Measurements from ENCODE around the gene RDH13. TPM values are rescaled to one million over a fixed set of nuclear protein-coding genes. Genes with fewer than 3 reads are reported as not detected.

Gene RDH13
- polyA plus RNA-seq, 1 experiment = 6.1 TPM

DNA sequence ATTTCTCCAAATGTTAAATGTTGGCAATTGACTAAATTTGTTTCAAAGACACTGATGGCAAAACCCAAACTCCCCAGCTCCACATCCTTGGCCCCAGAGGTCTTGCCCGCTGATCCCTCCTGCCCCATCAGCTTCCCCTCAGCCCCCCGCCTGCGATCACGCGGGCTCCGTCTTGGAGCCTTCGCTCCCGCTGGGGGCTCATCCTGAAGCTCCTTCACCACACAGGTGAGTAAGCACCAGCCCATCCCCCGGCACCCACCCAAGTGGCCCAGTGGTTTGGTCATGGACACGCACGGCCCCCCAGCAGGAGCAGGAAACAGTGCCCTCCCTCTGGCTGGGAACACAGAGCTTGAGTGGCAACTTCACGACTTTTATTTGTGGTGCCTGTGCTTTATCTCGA is 27.6 kb upstream of the RDH13 start:
- CTCF ChIA-PET = interaction anchor here (4.3 kb wide), 1 partner anchor 10 kb away, joined by 40 read pairs; no protein-coding TSS in a partner anchor
- H3K36me3 ChIP-seq (ENCODE audit: control insufficient read depth, insufficient read depth, low read length) = peaks cover 20% of the 10 kb centered on the region
- TF ChIP-seq, protein P1, sequence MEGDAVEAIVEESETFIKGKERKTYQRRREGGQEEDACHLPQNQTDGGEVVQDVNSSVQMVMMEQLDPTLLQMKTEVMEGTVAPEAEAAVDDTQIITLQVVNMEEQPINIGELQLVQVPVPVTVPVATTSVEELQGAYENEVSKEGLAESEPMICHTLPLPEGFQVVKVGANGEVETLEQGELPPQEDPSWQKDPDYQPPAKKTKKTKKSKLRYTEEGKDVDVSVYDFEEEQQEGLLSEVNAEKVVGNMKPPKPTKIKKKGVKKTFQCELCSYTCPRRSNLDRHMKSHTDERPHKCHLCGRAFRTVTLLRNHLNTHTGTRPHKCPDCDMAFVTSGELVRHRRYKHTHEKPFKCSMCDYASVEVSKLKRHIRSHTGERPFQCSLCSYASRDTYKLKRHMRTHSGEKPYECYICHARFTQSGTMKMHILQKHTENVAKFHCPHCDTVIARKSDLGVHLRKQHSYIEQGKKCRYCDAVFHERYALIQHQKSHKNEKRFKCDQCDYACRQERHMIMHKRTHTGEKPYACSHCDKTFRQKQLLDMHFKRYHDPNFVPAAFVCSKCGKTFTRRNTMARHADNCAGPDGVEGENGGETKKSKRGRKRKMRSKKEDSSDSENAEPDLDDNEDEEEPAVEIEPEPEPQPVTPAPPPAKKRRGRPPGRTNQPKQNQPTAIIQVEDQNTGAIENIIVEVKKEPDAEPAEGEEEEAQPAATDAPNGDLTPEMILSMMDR (IDR thresholded peaks at IDR 0.05; ENCODE audit: insufficient read depth, low read depth, low read length) = no peak
- H3K4me3 ChIP-seq (ENCODE audit: low read depth, low read length) = no peak overlapping the region
- POLR2A ChIA-PET = no interaction called here
- no peak for DNase-seq (ENCODE audit: low read depth)
- peaks cover 6% of the 10 kb centered on the region for H3K27me3 ChIP-seq (ENCODE audit: control insufficient read depth, insufficient read depth, low read length)

DNA sequence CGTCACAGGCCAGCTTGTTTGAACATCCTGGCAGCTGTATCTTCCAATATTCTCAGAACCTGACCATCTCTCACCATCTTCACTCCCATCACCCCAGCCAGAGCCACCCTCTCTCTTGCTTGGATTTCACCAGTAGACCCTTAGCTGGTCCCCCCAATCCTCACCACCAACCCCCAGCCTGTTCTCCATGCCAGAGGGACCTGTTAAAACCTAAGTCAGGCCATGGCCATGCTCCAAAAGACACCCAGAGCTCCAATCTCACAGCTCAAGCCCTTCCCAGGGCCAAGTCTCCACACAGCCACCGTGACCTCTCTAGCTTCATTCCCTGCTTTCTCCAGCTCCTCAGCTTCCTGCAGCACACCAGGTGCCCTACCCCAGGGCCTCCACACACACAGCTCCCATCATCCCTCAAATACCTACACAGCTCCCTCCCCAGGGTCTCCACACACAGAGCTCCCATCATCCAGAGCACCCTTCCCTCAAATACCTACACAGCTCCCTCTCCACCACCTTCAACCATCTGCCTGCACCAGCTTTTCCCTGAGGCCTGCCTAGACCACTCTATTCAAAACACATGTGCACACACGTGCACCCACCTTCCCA is 26.5 kb upstream of the RDH13 start:
- H3K4me3 ChIP-seq (ENCODE audit: low read depth, low read length) = no peak overlapping the region
- peaks cover 15% of the 10 kb centered on the region for H3K36me3 ChIP-seq (ENCODE audit: control insufficient read depth, insufficient read depth, low read length)
- peaks cover 7% of the 10 kb centered on the region for H3K27me3 ChIP-seq (ENCODE audit: control insufficient read depth, insufficient read depth, low read length)
- ChIA-PET CTCF (interaction anchor here (0.5 to 4.3 kb wide), 10 partner anchors 9 to 1560 kb away, joined by 3 to 40 read pairs (median 4); no protein-coding TSS in a partner anchor), POLR2A (no interaction called here)
- no peak for DNase-seq (ENCODE audit: low read depth)
- TF ChIP-seq, protein P1 (IDR thresholded peaks at IDR 0.05; ENCODE audit: insufficient read depth, low read depth, low read length) = no peak

DNA sequence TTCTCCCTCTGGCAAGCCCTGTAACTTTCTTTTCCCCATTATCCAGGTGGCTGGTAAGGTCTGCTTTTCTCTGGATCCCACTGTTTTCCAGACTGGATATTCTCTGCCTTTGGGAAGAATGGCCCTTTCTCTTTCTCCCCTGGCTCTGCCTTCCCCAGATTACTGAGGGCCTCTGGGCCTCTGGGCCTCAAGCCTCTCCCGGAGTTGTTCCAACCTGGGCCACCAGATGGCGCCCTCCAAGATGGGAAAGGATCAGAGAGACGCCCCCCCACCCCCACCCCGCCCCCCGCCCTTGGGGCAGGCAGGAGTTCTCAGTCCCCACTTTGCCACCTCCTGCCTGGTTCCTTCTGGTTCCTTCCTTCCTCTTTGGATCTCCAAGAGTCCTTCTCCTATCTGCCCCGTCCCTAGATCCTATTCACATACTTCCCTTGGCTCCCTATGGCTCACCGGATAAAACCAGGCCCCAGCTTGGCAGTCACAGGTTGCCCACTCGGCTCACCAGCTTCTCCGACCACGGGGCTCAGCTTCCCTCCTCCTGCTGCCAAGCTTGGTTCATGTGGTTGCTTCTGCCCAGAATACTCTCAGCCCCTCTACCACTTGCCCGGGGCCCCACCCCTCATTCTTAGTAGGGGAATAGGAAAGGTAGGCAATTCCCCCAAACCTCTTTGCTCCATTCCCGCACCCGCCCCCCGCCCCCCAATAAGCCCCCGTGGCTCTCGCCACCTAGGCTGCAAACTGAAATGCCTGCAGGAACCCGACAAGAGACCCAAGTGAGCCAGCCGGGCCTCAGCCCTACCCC is 25.8 kb upstream of the RDH13 start:
- H3K4me3 ChIP-seq (ENCODE audit: low read depth, low read length) = no peak overlapping the region
- TF ChIP-seq, protein P1 (IDR thresholded peaks at IDR 0.05; ENCODE audit: insufficient read depth, low read depth, low read length) = peak; percentile 71
- H3K36me3 ChIP-seq (ENCODE audit: control insufficient read depth, insufficient read depth, low read length) = peaks cover 15% of the 10 kb centered on the region
- ChIA-PET CTCF (interaction anchor here (0.5 to 4.3 kb wide), 20 partner anchors 7 to 1559 kb away, joined by 3 to 40 read pairs (median 4); no protein-coding TSS in a partner anchor), POLR2A (no interaction called here)
- peaks cover 10% of the 10 kb centered on the region for H3K27me3 ChIP-seq (ENCODE audit: control insufficient read depth, insufficient read depth, low read length)
- no peak for DNase-seq (ENCODE audit: low read depth)

DNA sequence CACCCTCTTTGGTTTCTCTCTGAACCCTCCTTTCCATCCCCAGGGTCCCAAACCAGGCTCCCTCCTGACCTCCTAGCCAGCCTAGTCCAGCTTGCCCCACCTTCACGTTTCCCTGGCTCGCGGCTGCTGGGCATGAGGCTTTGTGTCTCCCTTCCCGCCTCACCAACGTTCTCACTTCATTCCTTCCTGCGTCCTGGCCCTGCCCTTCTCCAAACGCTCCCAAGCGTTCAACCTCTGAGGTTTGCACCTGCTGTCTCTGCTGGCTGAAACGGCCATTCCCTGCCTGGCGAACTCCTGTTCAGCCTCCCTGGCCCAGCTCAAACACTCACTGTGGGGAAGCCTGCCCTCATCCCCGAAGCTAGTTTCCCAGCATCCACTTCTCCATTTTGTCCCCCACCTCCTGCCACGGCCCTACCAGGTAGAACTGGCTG is 25.1 kb upstream of the RDH13 start:
- TF ChIP-seq, protein P1 (IDR thresholded peaks at IDR 0.05; ENCODE audit: insufficient read depth, low read depth, low read length) = no peak
- POLR2A ChIA-PET = no interaction called here
- Histone ChIP-seq H3K4me3 (ENCODE audit: low read depth, low read length) (no peak overlapping the region), H3K27me3 (ENCODE audit: control insufficient read depth, insufficient read depth, low read length) (peaks cover 13% of the 10 kb centered on the region), H3K36me3 (ENCODE audit: control insufficient read depth, insufficient read depth, low read length) (peaks cover 15% of the 10 kb centered on the region)
- CTCF ChIA-PET = interaction anchor here (0.7 to 4.3 kb wide), 14 partner anchors 8 to 330 kb away, joined by 3 to 40 read pairs (median 6); no protein-coding TSS in a partner anchor
- no peak for DNase-seq (ENCODE audit: low read depth)

DNA sequence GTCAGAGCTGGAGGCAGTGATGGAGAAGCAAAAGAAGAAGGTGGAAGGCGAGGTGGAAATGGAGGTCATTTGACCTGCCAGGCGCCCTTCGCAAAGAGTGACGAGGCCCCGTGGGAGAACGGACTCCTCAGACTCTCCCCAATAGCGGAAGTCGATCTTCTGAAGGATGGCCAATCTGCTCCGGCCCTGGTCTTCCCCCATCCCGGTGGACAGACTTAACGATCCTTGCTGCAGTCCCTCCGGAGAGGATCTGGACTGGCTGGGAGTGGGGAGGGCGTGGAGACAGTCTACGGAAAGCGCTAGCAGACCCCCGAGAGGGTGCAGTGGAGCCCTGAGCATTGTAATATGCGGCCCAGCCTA is 24.6 kb upstream of the RDH13 start:
- no peak for DNase-seq (ENCODE audit: low read depth)

More for the DNA sequence above, 24.6 kb upstream of the RDH13 start:
- peak overlapping the region; percentile 52 for H3K4me3 ChIP-seq (ENCODE audit: low read depth, low read length)
- CTCF ChIA-PET = interaction anchor here (0.8 to 4.3 kb wide), 11 partner anchors 7 to 331 kb away, joined by 3 to 40 read pairs (median 5); no protein-coding TSS in a partner anchor
- peaks cover 14% of the 10 kb centered on the region for H3K27me3 ChIP-seq (ENCODE audit: control insufficient read depth, insufficient read depth, low read length)
- TF ChIP-seq, protein P1 (IDR thresholded peaks at IDR 0.05; ENCODE audit: insufficient read depth, low read depth, low read length) = no peak
- H3K36me3 ChIP-seq (ENCODE audit: control insufficient read depth, insufficient read depth, low read length) = peaks cover 13% of the 10 kb centered on the region
- POLR2A ChIA-PET = interaction anchor here (0.6 kb wide), 1 partner anchor 19 kb away, joined by 37 read pairs; no protein-coding TSS in a partner anchor

Measured in BJ (cell line).